ENCODE results near the gene DIP2A. TPM values are rescaled to one million over a fixed set of nuclear protein-coding genes. Genes with fewer than 3 reads are reported as not detected.

DIP2A gene
- total and polyA plus RNA-seq, 2 experiments from 2014 or later = 18.5 to 36.3 TPM

GRCh38 chr21:46420241-46421190, 38.2 kb upstream of the DIP2A start:
- Histone ChIP-seq H3K36me3 (ENCODE audit: insufficient read depth) (peaks cover 6% of the 10 kb centered on the region), H3K4me1 (ENCODE audit: insufficient read depth) (peaks cover 13% of the 10 kb centered on the region), H3K4me3 (no peak overlapping the region), H2AFZ (no peak overlapping the region), H3K79me2 (replicated peaks; ENCODE audit: insufficient read depth) (no peaks in the 10 kb centered on the region), H3K4me2 (no peak overlapping the region), H3F3A (replicated peaks; ENCODE audit: low read depth) (peaks cover 6% of the 10 kb centered on the region; the same call in 1 of the 2 replicates), H4K20me1 (replicated peaks; ENCODE audit: insufficient read depth) (no peaks in the 10 kb centered on the region), H3K9me2 (ENCODE audit: insufficient read depth) (no peaks in the 10 kb centered on the region), H3K27ac (ENCODE audit: low read depth) (no peak overlapping the region), H3K27me3 (ENCODE audit: insufficient read depth) (no peaks in the 10 kb centered on the region)
- Mint-ChIP-seq H3K4me1 (peaks cover 30% of the 10 kb centered on the region), H3K27me3 (ENCODE audit: insufficient read depth, low read depth, poor library complexity) (peaks cover 18% of the 10 kb centered on the region), H3K4me3 (no peak overlapping the region), H3K27ac (peak overlapping the region; percentile 3), H3K9me3 (no peaks in the 10 kb centered on the region; the same call in 2 of the 3 replicates), H3K36me3 (ENCODE audit: low read depth) (peaks cover 57% of the 10 kb centered on the region)
- ATAC-seq = no peak
- TF ChIP-seq ZNF114 (CRISPR knock-in tag; IDR thresholded peaks at IDR 0.05) = no peak
- TF ChIP-seq, protein P1, sequence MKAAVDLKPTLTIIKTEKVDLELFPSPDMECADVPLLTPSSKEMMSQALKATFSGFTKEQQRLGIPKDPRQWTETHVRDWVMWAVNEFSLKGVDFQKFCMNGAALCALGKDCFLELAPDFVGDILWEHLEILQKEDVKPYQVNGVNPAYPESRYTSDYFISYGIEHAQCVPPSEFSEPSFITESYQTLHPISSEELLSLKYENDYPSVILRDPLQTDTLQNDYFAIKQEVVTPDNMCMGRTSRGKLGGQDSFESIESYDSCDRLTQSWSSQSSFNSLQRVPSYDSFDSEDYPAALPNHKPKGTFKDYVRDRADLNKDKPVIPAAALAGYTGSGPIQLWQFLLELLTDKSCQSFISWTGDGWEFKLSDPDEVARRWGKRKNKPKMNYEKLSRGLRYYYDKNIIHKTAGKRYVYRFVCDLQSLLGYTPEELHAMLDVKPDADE (IDR thresholded peaks at IDR 0.05) = no peak
- no peak for TF ChIP-seq EZH2phosphoT487 (IDR thresholded peaks at IDR 0.05; ENCODE audit: unreplicated experiment)
- TF ChIP-seq, protein P2, sequence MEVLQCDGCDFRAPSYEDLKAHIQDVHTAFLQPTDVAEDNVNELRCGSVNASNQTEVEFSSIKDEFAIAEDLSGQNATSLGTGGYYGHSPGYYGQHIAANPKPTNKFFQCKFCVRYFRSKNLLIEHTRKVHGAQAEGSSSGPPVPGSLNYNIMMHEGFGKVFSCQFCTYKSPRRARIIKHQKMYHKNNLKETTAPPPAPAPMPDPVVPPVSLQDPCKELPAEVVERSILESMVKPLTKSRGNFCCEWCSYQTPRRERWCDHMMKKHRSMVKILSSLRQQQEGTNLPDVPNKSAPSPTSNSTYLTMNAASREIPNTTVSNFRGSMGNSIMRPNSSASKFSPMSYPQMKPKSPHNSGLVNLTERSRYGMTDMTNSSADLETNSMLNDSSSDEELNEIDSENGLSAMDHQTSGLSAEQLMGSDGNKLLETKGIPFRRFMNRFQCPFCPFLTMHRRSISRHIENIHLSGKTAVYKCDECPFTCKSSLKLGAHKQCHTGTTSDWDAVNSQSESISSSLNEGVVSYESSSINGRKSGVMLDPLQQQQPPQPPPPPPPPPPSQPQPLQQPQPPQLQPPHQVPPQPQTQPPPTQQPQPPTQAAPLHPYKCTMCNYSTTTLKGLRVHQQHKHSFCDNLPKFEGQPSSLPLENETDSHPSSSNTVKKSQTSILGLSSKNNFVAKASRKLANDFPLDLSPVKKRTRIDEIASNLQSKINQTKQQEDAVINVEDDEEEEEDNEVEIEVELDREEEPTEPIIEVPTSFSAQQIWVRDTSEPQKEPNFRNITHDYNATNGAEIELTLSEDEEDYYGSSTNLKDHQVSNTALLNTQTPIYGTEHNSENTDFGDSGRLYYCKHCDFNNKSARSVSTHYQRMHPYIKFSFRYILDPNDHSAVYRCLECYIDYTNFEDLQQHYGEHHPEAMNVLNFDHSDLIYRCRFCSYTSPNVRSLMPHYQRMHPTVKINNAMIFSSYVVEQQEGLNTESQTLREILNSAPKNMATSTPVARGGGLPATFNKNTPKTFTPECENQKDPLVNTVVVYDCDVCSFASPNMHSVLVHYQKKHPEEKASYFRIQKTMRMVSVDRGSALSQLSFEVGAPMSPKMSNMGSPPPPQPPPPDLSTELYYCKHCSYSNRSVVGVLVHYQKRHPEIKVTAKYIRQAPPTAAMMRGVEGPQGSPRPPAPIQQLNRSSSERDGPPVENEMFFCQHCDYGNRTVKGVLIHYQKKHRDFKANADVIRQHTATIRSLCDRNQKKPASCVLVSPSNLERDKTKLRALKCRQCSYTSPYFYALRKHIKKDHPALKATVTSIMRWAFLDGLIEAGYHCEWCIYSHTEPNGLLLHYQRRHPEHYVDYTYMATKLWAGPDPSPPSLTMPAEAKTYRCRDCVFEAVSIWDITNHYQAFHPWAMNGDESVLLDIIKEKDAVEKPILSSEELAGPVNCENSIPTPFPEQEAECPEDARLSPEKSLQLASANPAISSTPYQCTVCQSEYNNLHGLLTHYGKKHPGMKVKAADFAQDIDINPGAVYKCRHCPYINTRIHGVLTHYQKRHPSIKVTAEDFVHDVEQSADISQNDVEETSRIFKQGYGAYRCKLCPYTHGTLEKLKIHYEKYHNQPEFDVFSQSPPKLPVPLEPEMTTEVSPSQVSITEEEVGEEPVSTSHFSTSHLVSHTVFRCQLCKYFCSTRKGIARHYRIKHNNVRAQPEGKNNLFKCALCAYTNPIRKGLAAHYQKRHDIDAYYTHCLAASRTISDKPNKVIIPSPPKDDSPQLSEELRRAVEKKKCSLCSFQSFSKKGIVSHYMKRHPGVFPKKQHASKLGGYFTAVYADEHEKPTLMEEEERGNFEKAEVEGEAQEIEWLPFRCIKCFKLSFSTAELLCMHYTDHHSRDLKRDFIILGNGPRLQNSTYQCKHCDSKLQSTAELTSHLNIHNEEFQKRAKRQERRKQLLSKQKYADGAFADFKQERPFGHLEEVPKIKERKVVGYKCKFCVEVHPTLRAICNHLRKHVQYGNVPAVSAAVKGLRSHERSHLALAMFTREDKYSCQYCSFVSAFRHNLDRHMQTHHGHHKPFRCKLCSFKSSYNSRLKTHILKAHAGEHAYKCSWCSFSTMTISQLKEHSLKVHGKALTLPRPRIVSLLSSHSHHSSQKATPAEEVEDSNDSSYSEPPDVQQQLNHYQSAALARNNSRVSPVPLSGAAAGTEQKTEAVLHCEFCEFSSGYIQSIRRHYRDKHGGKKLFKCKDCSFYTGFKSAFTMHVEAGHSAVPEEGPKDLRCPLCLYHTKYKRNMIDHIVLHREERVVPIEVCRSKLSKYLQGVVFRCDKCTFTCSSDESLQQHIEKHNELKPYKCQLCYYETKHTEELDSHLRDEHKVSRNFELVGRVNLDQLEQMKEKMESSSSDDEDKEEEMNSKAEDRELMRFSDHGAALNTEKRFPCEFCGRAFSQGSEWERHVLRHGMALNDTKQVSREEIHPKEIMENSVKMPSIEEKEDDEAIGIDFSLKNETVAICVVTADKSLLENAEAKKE (CRISPR knock-in tag; IDR thresholded peaks at IDR 0.05) = no peak
- TF ChIP-seq NANOG (IDR thresholded peaks at IDR 0.05; ENCODE audit: borderline replicate concordance) = no peak
- TF ChIP-seq POLR2AphosphoS5 (IDR thresholded peaks at IDR 0.05; ENCODE audit: low read depth) = no peak
- no peak for TF ChIP-seq EZH2 (IDR thresholded peaks at IDR 0.05; ENCODE audit: low read depth, unreplicated experiment)
- TF ChIP-seq ZNF331 (CRISPR knock-in tag; IDR thresholded peaks at IDR 0.05; ENCODE audit: low read depth) = no peak
- no peak for TF ChIP-seq REST (IDR thresholded peaks at IDR 0.05; ENCODE audit: unreplicated experiment)
- no peak for TF ChIP-seq STAT1 (IDR thresholded peaks at IDR 0.05; ENCODE audit: unreplicated experiment)
- no peak for TF ChIP-seq JUNB (IDR thresholded peaks at IDR 0.05; ENCODE audit: unreplicated experiment)
- no peak for TF ChIP-seq CREB1 (CRISPR knock-in tag; IDR thresholded peaks at IDR 0.05; ENCODE audit: low read depth)
- no peak; a peak in 1 of 4 replicates for TF ChIP-seq CTCF (conservative IDR thresholded peaks at IDR 0.05; ENCODE audit: low read depth in 2 of 2)
- no peak for DNase-seq (ENCODE audit: low spot score)

All from GM23338 (cell line).